ENCODE data around the gene AGXT.

DNA sequence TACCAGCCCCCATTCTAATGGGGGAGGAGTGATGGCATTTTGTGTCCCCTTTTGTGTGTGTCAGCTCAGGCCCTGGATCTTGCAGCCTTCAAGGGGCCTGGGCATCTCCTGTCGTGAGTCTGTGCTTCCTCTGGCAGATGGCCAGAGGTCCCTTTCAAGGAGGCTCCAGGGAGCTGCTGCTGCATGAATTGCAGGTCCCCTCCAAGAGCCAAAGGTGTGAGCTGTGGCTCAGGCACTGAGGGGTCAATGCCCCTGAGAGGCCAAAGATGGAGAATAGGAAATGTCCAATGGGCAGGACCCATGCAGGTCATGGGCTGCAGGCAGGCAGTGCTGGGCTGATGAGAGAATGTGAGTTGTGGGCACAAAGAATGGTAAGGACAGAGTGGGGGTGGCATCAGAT is 16.9 kb downstream of the AGXT start:
- TF ChIP-seq, protein P1, sequence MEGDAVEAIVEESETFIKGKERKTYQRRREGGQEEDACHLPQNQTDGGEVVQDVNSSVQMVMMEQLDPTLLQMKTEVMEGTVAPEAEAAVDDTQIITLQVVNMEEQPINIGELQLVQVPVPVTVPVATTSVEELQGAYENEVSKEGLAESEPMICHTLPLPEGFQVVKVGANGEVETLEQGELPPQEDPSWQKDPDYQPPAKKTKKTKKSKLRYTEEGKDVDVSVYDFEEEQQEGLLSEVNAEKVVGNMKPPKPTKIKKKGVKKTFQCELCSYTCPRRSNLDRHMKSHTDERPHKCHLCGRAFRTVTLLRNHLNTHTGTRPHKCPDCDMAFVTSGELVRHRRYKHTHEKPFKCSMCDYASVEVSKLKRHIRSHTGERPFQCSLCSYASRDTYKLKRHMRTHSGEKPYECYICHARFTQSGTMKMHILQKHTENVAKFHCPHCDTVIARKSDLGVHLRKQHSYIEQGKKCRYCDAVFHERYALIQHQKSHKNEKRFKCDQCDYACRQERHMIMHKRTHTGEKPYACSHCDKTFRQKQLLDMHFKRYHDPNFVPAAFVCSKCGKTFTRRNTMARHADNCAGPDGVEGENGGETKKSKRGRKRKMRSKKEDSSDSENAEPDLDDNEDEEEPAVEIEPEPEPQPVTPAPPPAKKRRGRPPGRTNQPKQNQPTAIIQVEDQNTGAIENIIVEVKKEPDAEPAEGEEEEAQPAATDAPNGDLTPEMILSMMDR (IDR thresholded peaks at IDR 0.05), result no peak
- TF ChIP-seq, protein P2, sequence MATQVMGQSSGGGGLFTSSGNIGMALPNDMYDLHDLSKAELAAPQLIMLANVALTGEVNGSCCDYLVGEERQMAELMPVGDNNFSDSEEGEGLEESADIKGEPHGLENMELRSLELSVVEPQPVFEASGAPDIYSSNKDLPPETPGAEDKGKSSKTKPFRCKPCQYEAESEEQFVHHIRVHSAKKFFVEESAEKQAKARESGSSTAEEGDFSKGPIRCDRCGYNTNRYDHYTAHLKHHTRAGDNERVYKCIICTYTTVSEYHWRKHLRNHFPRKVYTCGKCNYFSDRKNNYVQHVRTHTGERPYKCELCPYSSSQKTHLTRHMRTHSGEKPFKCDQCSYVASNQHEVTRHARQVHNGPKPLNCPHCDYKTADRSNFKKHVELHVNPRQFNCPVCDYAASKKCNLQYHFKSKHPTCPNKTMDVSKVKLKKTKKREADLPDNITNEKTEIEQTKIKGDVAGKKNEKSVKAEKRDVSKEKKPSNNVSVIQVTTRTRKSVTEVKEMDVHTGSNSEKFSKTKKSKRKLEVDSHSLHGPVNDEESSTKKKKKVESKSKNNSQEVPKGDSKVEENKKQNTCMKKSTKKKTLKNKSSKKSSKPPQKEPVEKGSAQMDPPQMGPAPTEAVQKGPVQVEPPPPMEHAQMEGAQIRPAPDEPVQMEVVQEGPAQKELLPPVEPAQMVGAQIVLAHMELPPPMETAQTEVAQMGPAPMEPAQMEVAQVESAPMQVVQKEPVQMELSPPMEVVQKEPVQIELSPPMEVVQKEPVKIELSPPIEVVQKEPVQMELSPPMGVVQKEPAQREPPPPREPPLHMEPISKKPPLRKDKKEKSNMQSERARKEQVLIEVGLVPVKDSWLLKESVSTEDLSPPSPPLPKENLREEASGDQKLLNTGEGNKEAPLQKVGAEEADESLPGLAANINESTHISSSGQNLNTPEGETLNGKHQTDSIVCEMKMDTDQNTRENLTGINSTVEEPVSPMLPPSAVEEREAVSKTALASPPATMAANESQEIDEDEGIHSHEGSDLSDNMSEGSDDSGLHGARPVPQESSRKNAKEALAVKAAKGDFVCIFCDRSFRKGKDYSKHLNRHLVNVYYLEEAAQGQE (IDR thresholded peaks at IDR 0.05; ENCODE audit: insufficient read depth in 1 of 2, low read depth in 2 of 2, low read length in 1 of 2), result no peak
